Measurements from ENCODE around the gene HOXD10.
A peak's percentile ranks its signal among the peaks of the same experiment; 100 is the strongest.

HOXD10 gene

DNA sequence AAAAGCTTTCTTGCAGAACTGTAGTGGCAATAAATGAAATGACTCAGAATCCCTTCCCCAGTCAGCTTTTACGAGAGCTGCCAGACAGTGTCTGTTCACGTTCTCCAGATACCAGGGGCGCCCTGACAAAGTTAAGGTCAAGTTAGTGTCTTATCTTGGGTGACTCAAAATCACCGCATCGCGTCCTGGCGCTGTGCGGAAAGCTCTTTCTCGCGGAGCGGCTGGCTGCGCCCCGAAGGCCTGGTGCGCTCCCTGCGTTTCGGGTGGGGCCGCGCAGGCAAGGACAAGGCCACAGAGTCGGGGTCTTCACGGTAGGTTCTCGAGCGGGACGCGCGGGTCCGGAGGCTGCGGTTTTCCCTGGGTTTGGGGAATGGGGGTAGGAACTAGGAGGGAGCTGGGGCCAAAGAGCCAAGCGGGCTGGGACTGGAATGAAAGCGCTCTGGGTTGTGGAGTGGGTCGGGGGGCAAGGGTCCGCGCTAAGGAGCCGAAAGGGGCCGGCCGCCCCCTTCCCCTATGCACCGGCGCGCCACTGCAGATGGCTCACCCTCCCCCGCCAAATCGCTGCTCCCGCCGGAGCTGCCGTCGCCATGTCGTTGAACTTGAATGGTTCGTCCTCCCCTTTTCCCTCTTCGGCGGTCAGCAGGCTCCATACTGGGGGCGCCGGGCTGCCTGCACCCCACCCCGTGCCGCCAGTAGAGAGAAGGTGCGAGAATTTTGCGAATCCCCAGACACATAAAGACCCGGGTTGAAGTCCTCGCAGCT is 12.1 kb upstream of the HOXD10 start:
- Histone ChIP-seq H3K27ac (peak overlapping the region in 4 of 21 experiments; percentile 55 to 88 (median 81)), H3K4me3 (peak overlapping the region in 3 of 7 experiments; percentile 11 to 39 (median 13))

DNA sequence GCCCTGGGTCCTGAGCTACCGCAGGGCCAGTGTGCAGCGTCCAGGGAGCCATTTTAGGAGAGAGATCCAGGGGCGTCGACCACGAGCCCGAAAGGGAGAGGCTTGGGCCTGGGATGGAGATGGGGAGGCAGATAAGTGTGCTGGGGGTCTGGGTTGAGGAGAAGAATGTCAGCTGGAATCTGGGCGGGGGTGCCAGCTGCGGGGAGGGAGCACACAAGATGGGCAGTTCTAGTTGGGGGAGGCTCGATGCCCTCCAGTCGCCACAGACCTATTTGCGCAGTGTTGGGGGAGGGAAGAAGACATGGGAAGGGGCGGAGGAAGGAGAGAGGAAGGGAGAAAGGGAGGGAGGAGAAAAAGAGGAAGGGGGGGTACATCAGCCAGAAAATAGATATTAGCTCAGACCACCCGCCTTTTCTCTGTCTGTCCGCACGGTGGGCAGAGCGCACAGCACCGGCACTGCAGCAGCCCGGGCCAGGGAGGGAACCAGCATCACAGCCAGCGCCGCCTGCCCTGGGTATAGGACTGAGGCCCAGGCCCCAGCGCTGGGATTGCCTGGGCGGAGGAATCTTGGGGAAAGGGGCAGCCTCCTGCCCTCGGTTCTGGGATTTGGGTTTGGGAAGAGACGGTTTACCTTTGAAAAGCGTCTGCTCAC is 11.4 kb upstream of the HOXD10 start:
- H3K4me3 ChIP-seq: peak overlapping the region in 2 of 7 experiments; percentile 13 to 39
- H3K27ac ChIP-seq: peak overlapping the region in 4 of 21 experiments; percentile 70 to 88 (median 81)

DNA sequence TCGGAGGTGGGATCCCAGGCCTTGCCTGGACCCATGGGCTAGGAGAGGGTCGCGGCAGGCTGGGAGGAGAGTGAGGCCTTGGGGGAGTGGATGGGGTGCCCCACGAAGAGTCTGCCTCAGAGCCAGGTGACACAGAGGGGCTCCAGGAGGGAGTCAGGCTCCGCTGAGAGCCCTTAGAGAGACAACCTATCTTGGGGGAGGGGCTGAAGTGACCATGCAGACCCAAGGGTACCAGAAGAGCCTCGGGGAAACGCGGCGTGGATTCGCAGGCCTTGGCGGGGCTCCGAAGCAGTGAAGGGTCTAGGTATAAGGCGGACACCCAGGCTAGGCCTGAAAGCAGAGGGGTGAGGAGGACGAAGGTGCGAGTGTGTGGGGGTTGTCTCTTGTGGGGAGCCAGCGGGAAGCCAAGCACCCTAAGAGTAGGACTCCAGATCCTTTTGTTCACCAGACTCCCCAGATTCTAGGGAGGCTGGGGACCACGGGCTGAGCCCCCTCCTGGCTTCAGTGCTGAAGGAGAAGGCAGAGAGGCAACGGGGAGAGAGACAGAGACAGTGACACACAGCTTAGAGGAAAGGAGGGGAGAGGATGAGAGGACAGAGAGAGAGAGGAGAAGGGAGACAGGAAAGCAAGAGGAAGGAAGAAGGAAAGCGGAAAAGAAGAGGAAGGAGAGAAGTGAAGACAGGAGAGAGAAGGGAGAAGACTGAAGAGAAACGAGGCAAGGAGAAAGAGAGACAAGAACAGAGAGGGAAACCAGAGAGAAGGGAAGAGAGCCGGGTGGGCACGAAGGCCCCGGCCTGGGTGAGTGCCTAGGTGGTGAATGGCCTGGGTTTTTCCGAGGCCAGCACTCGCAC is 10.6 kb upstream of the HOXD10 start:
- peak overlapping the region in 4 of 21 experiments; percentile 36 to 80 (median 73) for H3K27ac ChIP-seq

DNA sequence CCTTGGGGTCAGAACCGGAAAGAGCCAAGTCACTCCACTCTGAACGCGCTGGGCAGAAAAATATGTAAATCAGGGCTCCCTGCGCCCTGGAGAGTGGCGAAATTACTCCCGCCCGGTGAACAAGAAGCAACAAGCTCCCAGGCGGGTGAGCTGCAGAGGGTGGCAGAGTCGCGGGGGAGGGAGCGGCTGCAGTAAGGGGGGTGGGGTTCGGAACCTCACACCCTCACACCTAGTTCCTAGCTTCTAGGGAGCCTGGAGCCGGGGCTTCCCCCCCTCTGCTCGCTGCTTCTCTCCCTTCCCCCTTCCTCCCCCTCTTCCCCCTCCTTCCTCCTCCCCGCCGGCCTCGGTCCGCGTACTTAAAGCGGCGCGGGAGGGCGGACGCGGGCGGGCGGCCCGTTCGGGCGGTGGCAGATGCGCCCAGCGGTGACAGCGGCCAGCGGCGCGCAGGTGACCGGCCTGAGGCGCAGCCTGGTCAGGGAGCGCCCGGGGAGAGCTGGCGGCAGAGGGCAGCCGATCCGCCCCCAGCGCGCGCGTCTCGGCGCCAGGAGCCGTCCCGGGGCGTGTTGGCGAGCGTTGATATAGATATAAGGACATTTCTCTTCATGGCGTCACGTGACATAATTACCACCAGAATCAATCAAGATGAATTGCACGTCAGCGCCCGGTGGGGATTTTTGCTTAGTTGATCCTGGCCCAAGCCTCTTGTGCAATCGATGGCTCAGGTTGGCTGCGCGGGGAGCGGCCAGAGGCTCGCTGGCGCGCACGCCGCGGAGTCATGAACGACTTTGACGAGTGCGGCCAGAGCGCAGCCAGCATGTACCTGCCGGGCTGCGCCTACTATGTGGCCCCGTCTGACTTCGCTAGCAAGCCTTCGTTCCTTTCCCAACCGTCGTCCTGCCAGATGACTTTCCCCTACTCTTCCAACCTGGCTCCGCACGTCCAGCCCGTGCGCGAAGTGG is 9.7 kb upstream of the HOXD10 start, which contains the start of gene HOXD11:
TSS of gene HOXD11 (plus strand) at position 700 of the 959 bp plus-strand sequence. CDS start at position 776, 76 bp downstream.
- H3K27ac ChIP-seq: peak within 1 kb of the TSS in 4 of 21 experiments; percentile 10 to 80 (median 60)
- H3K4me3 ChIP-seq: peak within 1 kb of the TSS; percentile 16 to 45 (median 29)

More for the DNA sequence above, 10.6 kb upstream of the HOXD10 start:
- peak overlapping the region in 2 of 7 experiments; percentile 39 to 45 for H3K4me3 ChIP-seq

DNA sequence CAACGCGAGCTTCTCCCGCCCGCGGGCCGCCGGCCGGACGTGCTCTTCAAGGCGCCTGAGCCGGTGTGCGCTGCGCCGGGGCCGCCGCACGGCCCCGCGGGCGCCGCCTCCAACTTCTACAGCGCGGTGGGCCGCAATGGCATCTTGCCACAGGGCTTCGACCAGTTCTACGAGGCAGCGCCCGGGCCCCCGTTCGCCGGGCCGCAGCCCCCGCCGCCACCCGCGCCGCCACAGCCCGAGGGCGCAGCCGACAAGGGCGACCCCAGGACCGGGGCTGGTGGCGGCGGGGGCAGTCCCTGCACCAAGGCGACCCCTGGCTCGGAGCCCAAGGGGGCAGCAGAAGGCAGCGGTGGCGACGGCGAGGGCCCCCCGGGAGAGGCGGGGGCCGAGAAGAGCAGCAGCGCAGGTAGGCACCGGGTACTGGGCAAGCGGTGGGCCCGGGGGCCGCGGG is 8.8 kb upstream of the HOXD10 start:
- H3K27ac ChIP-seq: peak overlapping the region in 1 of 21 experiments; percentile 61
- H3K4me3 ChIP-seq: peak overlapping the region in 3 of 7 experiments; percentile 8 to 25 (median 25)

DNA sequence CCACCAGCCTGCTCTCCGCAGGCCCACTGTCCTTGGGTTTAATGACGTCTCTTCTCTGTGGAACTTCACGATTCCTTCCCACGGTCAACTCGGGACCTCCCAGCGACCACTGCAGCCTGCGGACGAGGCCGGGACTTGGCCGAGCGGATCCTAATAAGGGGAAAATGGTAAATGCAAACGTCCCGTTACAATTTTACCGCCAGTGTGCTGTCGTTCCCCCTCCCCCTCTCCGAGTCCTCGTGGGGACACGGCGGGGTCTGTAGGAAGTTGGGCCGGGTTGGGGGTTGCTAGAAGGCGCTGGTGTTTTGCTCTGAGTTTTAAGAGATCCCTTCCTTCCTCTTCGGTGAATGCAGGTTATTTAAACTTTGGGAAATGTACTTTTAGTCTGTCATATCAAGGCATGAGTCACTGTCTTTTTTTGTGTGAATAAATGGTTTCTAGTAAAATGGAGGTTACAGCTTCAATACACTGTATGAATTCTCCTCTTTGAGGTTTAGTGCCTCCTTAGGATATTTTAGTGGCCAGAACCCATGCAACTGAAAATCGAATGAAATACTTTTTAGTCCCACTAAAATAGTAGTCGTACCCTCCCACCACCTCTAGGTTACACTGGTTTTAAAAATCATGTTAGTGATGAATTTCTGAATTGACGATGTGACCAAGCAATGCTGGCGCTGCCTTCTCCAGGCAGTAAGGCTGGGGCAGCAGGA is 7.2 kb upstream of the HOXD10 start:
- no peak overlapping the region for H3K27ac ChIP-seq
- no peak overlapping the region for H3K4me3 ChIP-seq

DNA sequence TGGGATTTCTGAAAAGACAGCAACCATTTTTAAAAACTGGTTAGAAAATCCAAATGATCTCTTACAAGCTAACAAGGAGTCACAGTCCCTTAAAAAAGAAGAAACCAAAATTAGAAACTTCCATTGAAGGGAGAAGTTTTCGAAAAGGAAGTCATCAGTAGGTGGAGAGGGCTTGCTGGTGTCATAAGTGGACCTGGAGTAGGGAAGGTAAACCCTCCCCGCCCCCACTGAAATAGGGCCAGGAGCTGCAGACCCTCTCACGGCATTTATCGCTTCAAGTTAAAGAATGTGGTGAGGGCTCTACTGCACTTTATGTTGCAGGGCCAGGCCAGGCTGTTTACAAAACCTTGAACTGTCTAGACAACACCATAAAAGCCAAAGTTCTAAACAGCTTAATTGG is 6.6 kb upstream of the HOXD10 start:
- no peak overlapping the region for H3K27ac ChIP-seq
- H3K4me3 ChIP-seq: no peak overlapping the region

DNA sequence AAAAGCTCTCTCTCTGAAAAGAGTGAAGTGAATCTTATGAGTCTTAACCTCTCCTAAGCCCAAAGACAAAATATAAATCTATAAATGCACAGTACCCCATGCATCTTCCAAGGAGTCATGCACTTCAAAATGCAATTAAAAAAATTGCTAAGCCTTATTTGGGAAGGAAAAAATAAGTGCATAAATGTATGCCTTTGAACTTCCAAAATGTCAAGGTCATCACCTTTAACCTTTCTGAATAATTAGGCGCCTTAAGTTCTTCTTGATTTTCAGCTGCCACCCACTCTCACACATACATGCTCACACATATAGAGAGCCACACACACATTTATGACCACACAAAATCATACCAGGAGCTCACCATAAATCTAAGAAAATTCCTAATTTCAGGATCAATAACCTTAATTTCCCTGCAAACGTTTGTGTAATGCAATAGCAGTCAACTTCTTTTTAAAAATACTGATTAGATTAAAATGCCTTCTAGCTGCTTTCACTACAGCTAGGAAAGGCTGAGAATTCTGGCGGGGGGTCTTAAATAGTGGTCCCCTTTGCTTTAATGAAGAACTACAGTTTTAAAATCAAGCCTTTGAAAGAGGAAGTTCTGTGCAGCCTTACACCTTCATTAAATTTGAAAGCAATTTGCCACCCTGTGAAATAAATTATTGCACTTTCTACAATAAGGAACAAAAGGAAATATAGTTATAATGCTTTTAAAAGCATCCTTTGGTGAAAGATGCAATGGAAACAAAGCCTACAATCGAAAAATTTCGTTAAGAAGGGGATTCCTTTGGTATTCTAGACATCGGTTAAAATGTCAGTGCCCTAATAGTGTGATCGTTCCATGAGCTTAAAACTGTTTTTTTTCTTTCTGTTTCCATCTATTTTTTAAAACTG is 5.9 kb upstream of the HOXD10 start:
- no peak overlapping the region for H3K4me3 ChIP-seq

DNA sequence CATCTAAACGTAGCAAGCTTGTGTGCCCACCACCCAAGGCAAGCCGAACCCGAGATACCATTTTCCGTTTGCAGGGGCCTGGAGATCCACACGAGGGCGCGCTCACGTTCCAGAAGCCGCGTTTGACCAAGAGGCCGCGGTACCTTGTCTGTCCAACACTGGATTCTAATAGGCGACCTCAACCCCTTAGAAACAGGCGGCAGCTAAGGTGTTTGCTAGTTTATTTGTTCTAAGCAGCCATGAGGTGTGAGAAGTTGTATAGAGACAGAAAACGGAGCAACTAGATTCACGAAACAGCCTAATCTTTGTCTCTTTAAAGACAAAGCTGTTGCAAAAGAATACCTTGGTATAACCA is 5.3 kb upstream of the HOXD10 start:
- Histone ChIP-seq H3K27ac (no peak overlapping the region), H3K4me3 (no peak overlapping the region)

More for the DNA sequence above, 5.9 kb upstream of the HOXD10 start:
- no peak overlapping the region for H3K27ac ChIP-seq

DNA sequence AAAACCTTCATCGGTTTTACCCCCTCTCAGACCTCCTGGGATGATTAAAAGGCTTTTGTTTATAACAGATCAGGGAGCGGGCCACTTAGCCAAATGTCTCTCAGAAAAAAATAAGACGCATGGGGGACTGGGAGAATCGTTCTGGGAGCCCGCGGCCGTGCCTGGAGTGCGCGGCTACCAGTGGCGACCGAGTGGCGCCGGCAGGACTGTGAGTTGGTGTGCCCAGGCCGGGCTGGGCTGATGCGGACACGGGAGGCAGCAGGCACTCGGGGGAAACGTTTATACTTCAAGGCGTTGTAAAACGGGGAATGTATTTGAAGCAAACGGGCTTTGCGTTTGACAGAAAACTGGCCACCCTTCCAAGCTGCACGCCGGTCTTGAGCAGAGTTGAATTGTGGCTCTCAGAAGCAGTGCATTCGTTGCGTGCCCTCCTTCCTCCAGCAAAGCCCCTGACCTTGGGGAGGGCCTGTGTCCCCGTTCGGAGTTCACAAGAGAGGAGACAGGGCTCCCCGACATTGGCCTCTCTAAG is 4.7 kb upstream of the HOXD10 start:
- Histone ChIP-seq H3K4me3 (no peak overlapping the region), H3K27ac (no peak overlapping the region)

DNA sequence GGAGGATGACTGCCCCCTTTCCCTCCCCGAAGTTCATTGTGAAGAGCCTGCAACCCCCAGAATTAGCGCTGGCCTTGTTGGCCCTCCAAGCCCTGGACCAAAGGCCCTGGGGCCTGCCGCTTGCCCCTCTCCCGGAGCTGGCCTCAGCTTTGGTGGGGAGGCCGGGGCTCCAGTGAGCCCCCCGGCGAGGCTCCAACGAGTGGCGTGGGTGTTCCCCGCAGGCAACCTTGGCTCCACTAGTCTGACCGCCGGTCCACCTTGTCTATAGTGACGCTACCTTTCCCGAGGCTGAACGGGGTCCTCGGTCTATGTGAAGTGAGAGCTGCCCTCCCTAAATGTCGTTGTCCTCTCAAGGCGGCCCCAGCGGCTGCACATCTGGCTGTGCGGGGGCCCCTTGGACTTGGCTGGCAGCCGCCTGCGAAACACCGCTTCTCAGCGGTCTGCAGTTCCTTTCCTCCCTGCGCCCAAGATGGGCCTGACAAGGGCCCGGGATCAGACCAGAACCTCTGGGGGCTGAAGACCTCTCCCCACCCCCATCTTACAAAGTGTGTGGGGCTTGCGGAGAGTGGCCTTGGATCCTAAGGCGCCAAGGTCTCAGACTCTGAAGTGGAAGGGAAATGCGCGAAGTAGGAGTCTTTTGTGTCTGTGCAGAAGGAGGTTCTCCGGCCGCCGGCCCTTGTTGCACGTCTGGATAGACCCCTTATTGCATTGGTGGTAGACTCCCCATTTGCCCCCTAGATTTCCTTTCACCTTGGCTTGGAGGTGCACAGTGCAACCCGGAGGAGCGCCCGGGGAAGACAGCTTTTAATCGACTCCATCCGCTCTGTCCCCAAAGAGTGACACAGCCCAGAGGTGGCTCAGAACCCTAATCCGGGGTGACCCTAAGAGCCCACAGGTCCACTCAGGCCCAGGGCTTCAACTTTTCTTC is 3.9 kb upstream of the HOXD10 start:
- H3K4me3 ChIP-seq: no peak overlapping the region
- H3K27ac ChIP-seq: no peak overlapping the region

DNA sequence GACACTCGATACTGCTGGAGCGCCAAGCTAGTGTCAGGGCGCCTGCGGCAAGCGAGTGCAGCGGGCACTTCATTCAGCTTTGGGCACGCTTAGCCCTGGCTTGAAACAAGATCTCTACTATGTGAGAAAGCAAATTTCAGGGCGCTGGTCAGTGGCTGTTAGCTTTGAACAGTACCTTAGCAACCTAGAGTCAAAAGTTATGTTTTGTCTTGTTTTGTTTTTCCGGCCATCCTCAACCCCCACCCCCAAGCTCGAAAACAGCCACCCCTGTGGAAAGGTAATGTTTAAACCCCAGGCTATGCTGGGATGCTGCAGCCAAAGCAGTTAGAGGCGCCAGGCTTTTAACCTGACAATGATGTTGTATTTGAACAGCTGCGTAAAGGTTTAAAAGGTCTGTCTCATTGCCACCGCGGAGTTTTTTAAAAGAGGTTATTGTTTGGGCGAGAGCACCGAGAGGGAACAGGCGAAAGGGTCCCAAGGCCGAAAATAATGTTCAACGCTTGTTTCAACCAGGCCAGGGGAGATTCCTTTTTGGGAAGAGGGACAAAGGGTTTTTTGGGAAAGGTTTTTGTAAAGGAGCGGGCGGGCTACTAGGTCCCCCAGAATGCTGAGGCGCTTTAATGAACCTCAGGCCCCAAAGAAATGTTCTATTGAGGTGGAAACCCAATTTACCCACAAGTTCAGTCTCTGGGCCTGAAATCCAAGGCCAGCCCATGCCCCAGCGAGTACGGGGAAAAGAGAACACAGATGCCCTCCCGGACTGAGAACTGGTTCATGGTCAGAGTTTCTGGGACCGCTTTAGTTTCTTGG is 2.3 kb upstream of the HOXD10 start:
- no peak overlapping the region for H3K27ac ChIP-seq

DNA sequence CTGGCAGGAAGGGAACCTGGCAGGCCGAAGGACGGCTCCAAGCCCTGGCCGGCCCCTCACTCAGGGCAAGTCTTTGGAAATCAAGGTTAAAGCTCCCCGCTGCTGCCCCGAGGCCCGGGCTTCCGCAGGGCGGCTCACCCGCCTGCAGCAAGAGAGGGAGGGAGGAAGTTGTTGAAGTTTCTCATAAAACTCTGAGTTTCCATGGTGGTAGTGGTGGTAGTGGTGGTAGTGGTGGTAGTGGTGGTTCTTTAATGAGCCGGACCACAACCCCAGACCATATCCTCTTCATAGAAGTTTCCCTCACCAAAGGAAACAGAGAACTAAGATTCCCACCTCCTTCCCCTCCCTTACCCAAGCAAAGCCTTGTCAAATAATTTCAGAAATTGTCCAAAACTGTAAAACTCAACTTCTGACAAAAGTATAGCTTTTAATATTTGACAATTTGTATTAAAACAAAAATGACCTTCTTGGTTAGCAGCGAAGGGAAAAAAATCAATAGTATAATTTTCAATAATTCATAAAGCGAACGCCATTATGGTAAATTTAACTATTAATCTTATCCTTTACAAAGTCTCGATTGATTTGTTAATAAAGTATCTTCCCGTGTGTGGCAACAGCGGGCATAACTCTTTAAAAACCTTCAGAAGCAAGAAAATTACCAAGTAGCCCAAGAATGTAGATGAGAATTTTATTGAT is 1.5 kb upstream of the HOXD10 start:
- Histone ChIP-seq H3K27ac (no peak overlapping the region), H3K4me3 (no peak overlapping the region)

More for the DNA sequence above, 2.3 kb upstream of the HOXD10 start:
- no peak overlapping the region for H3K4me3 ChIP-seq

DNA sequence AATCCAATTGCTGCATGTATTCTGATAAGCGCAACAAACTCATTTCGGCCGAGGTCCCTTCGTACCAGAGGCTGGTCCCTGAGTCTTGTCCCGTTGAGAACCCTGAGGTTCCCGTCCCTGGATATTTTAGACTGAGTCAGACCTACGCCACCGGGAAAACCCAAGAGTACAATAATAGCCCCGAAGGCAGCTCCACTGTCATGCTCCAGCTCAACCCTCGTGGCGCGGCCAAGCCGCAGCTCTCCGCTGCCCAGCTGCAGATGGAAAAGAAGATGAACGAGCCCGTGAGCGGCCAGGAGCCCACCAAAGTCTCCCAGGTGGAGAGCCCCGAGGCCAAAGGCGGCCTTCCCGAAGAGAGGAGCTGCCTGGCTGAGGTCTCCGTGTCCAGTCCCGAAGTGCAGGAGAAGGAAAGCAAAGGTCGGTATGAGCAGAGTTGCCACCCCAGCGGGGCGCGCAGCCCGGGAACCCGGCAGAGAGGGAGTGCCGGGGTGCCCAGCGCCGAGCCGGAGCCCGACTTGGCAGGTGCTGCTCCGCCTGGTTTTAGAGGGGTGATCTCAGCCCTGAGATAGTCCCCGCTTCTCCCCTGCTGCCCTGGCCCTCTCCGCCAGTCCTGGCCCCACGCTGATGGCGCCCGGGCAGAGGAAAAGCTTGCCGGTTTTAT is 714 bp downstream of the HOXD10 start:
- H3K4me3 ChIP-seq: peak overlapping the region; percentile 7 to 24 (median 15)
- H3K27ac ChIP-seq: peak overlapping the region in 6 of 21 experiments; percentile 1 to 71 (median 54)

Measured in skin epidermis (tissue), 12 donors.